Fibroblast of mammary gland (primary cell): ENCODE results near the gene FKBP11.

Source experiments
- DNase-seq: peaks from one replicate; pipeline ENCODE4 v3.0.0-alpha.2; 2010; ENCODE audit warnings: low read depth
- H3K4me3 ChIP-seq: 2 replicates; pipeline ENCODE4 v1.5.1; 2011; ENCODE audit warnings: low read depth, mild to moderate bottlenecking, low read length, moderate library complexity; ENCODE audit not compliant: control insufficient read depth
- TF ChIP-seq, protein P1 (sequence below): conservative IDR thresholded peaks from 2 replicates; pipeline ENCODE4 v1.5.1; 2011; ENCODE audit warnings: low read depth, low read length, inconsistent platforms; ENCODE audit not compliant: control insufficient read depth, insufficient read depth

The FKBP11 gene

GRCh38 chr12:48932878-48933277 is 7.6 kb upstream of the FKBP11 start:
- no peak for DNase-seq
- TF ChIP-seq, protein P1, sequence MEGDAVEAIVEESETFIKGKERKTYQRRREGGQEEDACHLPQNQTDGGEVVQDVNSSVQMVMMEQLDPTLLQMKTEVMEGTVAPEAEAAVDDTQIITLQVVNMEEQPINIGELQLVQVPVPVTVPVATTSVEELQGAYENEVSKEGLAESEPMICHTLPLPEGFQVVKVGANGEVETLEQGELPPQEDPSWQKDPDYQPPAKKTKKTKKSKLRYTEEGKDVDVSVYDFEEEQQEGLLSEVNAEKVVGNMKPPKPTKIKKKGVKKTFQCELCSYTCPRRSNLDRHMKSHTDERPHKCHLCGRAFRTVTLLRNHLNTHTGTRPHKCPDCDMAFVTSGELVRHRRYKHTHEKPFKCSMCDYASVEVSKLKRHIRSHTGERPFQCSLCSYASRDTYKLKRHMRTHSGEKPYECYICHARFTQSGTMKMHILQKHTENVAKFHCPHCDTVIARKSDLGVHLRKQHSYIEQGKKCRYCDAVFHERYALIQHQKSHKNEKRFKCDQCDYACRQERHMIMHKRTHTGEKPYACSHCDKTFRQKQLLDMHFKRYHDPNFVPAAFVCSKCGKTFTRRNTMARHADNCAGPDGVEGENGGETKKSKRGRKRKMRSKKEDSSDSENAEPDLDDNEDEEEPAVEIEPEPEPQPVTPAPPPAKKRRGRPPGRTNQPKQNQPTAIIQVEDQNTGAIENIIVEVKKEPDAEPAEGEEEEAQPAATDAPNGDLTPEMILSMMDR: no peak
- no peak overlapping the region for H3K4me3 ChIP-seq

DNA sequence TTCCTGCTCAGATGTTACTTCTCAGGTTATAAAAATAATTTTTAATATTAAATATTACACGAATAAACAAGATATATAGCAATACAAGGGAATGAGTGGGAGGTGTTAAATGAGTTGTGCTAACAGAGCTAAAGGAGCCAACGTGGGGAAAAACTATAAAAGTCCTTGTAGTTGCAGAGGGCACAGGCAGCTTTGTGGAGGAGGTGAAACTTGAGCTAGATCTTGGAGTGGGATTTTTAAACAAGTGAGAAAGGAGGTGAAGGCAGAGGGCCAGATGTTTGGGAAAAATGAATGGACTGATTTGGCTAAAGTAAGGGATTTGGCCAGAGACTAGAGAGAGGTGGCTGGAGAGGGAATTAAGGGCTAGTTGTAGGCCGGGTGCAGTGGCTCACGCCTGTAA is 5.2 kb upstream of the FKBP11 start:
- TF ChIP-seq, protein P1: no peak

GRCh38 chr12:48929551-48929950 is 4.3 kb upstream of the FKBP11 start:
- no peak overlapping the region for H3K4me3 ChIP-seq
- no peak for DNase-seq
- TF ChIP-seq, protein P1: no peak

More for the DNA sequence above, 5.2 kb upstream of the FKBP11 start:
- no peak overlapping the region for H3K4me3 ChIP-seq
- DNase-seq: no peak

GRCh38 chr12:48927261-48927660 is 2.0 kb upstream of the FKBP11 start:
- TF ChIP-seq, protein P1: no peak
- H3K4me3 ChIP-seq: no peak overlapping the region
- DNase-seq: peak; percentile 18

GRCh38 chr12:48924617-48925303 is 532 bp downstream of the FKBP11 start:
- TF ChIP-seq, protein P1: peak; percentile 46
- H3K4me3 ChIP-seq: peak overlapping the region; percentile 96
- peak; percentile 38 for DNase-seq

DNA sequence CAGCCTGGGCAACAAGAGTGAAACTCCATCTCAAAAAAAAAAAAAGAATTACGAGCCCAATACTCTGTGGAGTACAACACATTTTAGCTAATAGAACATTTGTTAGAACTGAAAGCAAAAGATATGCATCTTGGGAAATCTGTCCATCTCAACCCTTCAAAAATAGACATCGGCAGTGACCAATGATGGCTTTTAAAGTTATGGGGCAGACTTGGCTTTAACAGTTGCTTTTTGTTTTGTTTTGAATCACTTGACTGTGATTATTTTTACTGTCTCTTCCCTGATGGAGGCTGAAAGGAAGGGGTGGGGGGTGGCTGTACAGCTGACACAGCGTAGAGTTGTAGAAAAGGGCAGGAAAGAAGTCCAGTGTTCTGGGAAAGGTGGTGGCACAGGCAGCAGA is 2.2 kb downstream of the FKBP11 start:
- H3K4me3 ChIP-seq: no peak overlapping the region
- DNase-seq: no peak
- TF ChIP-seq, protein P1: no peak
